B cell (primary cell): ENCODE results near the gene CHRNA5. TPM values are rescaled to one million over a fixed set of nuclear protein-coding genes. Genes with fewer than 3 reads are reported as not detected.

Experiments used
- ATAC-seq: fragments of 200-7000 bp; cut with Tn5 transposase; one replicate; pipeline ENCODE4 v1.10.0; 2021; ENCODE audit warnings: low read depth, mild to moderate bottlenecking, moderate number of reproducible peaks, moderate library complexity
- CTCF ChIA-PET: fragments of 350-600 bp; sonication (Branson Sonifier 250); formaldehyde crosslinking; loops from one replicate; lab custom pipeline; 2021; ENCODE audit warnings: antibody characterized with exemption, inconsistent platforms; lab: Charles Lee
- POLR2A ChIA-PET: fragments of 350-600 bp; sonication (Branson Sonifier 250); formaldehyde crosslinking; loops from one replicate; lab custom pipeline; 2021; ENCODE audit warnings: antibody characterized with exemption; lab: Charles Lee
- DNase-seq: peaks from one replicate; pipeline ENCODE4 v3.0.0; 2013
- H2AFZ ChIP-seq: 2 replicates; pipeline ENCODE4 v1.6.1; 2012; ENCODE audit warnings: mild to moderate bottlenecking, low read depth, low read length; ENCODE audit not compliant: insufficient read depth, poor library complexity, severe bottlenecking
- H3K27ac ChIP-seq, 2 donors: 1 replicate in 1 of 2; 2 replicates in 1 of 2; pipeline ENCODE4 v1.5.1; 2012 to 2013; ENCODE audit warnings: low read length in 2 of 2, mild to moderate bottlenecking in 2 of 2, moderate library complexity in 1 of 2
- H3K27me3 ChIP-seq, 4 experiments: fragments of 200-600 bp in 1 of 4; sonication (generic) in 1 of 4; replicated peaks in 1 of 4; 1 replicate in 2 of 4; 2 replicates in 2 of 4; pipeline versions ENCODE4 v1.6.1 to v1.7.0; 2013 to 2016; ENCODE audit warnings: low read length in 3 of 4, mild to moderate bottlenecking in 2 of 4, mixed read lengths in 1 of 4, moderate library complexity in 1 of 4; ENCODE audit not compliant: insufficient read depth in 4 of 4, control insufficient read depth in 3 of 4; ENCODE audit errors: control extremely low read depth in 1 of 4
- H3K36me3 ChIP-seq, 2 experiments: replicated peaks in 1 of 2; 1 replicate in 1 of 2; 2 replicates in 1 of 2; pipeline versions ENCODE4 v1.6.1 to v1.7.1; 2013; ENCODE audit warnings: low read length in 1 of 2; ENCODE audit not compliant: insufficient read depth in 2 of 2, control insufficient read depth in 1 of 2; ENCODE audit errors: control extremely low read depth in 1 of 2, extremely low read depth in 1 of 2
- H3K4me1 ChIP-seq, 2 donors: fragments of 200-600 bp in 1 of 2; sonication (generic) in 1 of 2; 1 replicate in 1 of 2; 2 replicates in 1 of 2; pipeline versions ENCODE4 v1.5.1 to v1.6.1; 2013 to 2017; ENCODE audit warnings: low read length in 2 of 2; ENCODE audit not compliant: control insufficient read depth in 2 of 2, insufficient read depth in 2 of 2
- H3K4me2 ChIP-seq: replicated peaks from 2 replicates; pipeline ENCODE3; 2012; ENCODE audit warnings: mild to moderate bottlenecking, low read depth, low read length; ENCODE audit not compliant: poor library complexity, severe bottlenecking
- H3K4me3 ChIP-seq, 5 experiments: fragments of 200-600 bp in 1 of 5; sonication (generic) in 1 of 5; 1 replicate in 3 of 5; 2 replicates in 2 of 5; pipeline versions ENCODE4 v1.5.1 to v1.7.0; 2011 to 2016; ENCODE audit warnings: low read length in 4 of 5, mild to moderate bottlenecking in 4 of 5, low read depth in 2 of 5, control low read depth in 1 of 5, moderate library complexity in 1 of 5; ENCODE audit not compliant: insufficient read depth in 1 of 5; ENCODE audit errors: control extremely low read depth in 1 of 5, extremely low read depth in 1 of 5
- H3K79me2 ChIP-seq: fragments of 200-600 bp; sonication (generic); one replicate; pipeline ENCODE4 v1.6.0; 2016; ENCODE audit warnings: low read length; ENCODE audit not compliant: control insufficient read depth, insufficient read depth
- H3K9ac ChIP-seq: fragments of 200-600 bp; sonication (generic); 2 replicates; pipeline ENCODE4 v1.6.1; 2017; ENCODE audit warnings: mild to moderate bottlenecking, low read length, moderate library complexity
- H3K9me3 ChIP-seq, 3 donors: one replicate each; pipeline versions ENCODE4 v1.6.1 to v1.7.1; 2013; ENCODE audit warnings: low read length in 2 of 3; ENCODE audit not compliant: control insufficient read depth in 2 of 3, insufficient read depth in 1 of 3; ENCODE audit errors: control extremely low read depth in 1 of 3
- H4K20me1 ChIP-seq: 2 replicates; pipeline ENCODE4 v1.6.0; 2012; ENCODE audit warnings: mild to moderate bottlenecking, low read length; ENCODE audit not compliant: insufficient read depth, control insufficient read depth, poor library complexity, severe bottlenecking
- H3K27ac Mint-ChIP-seq: one replicate; pipeline ENCODE4 v1.8.0; 2021; ENCODE audit warnings: mixed read lengths
- H3K27me3 Mint-ChIP-seq: one replicate; pipeline ENCODE4 v1.8.0; 2021; ENCODE audit warnings: mixed read lengths
- H3K4me1 Mint-ChIP-seq: one replicate; pipeline ENCODE4 v1.8.0; 2021; ENCODE audit warnings: mixed read lengths
- H3K4me3 Mint-ChIP-seq: one replicate; pipeline ENCODE4 v1.8.0; 2021; ENCODE audit warnings: mixed read lengths
- H3K9me3 Mint-ChIP-seq: one replicate; pipeline ENCODE4 v1.8.0; 2022; ENCODE audit warnings: mixed read lengths; ENCODE audit not compliant: insufficient read depth
- EZH2 ChIP-seq: IDR thresholded peaks from 2 replicates; pipeline ENCODE4 v1.6.1; 2012; ENCODE audit warnings: borderline replicate concordance, low read depth, mild to moderate bottlenecking, moderate library complexity, low read length; ENCODE audit not compliant: insufficient read depth, poor library complexity, severe bottlenecking
- WGBS: methylation state at CpG from one replicate; pipeline ENCODE4 v1.1.5; 2013; ENCODE audit warnings: missing lambda C conversion rate; ENCODE audit not compliant: insufficient coverage; 5-methylcytosine and 5-hydroxymethylcytosine counted together
- intact Hi-C: fragments of 100-400 bp; cut with micrococcal nuclease; formaldehyde crosslinking; loops from one replicate; pipeline ENCODE4 v1.10.0; 2022
- polyA plus RNA-seq: library from polyadenylated mRNA; depleted of rRNA; stranded (reverse); fragments of >200 nt; gene quantifications from 2 replicates; pipeline ENCODE4 v1.2.3, GENCODE V29; 2012
- total RNA-seq, 2 donors: library from RNA; stranded (reverse); fragments of 120-200 nt in 1 of 2; gene quantifications; 1 replicate in 1 of 2; 2 replicates in 1 of 2; pipeline versions ENCODE4 v1.2.3 to v1.2.4, GENCODE V29; 2013 to 2022
- TF ChIP-seq, protein P1 (sequence below): fragments of 200-600 bp; IDR thresholded peaks from one replicate; pipeline ENCODE4 v1.8.0; 2022; ENCODE audit warnings: antibody characterized with exemption, mild to moderate bottlenecking

The CHRNA5 gene
- total and polyA plus RNA-seq, 2 donors (not counting 1 experiment from before 2014, with no cell fraction given): 0.09 to 1.2 TPM

- no peak overlapping the region for H3K27ac ChIP-seq
- H3K4me1 ChIP-seq: no peaks in the 10 kb centered on the region
- H3K27ac Mint-ChIP-seq: no peak overlapping the region
- H2AFZ ChIP-seq: no peak overlapping the region
- no peak overlapping the region for H3K4me3 ChIP-seq
- H4K20me1 ChIP-seq: no peaks in the 10 kb centered on the region
- no peaks in the 10 kb centered on the region for H3K9me3 ChIP-seq
- peaks cover 0 to 3% (median 0%) of the 10 kb centered on the region in 4 experiments for H3K27me3 ChIP-seq
- no peaks in the 10 kb centered on the region for H3K4me1 Mint-ChIP-seq
- ChIA-PET CTCF (no interaction called here), POLR2A (no interaction called here)
- WGBS: no CpG with 5 or more reads among the region's 2 CpGs
- intact Hi-C loops: no loop called here
- DNase-seq (no peak), ATAC-seq (no peak)
- TF ChIP-seq, protein P1, sequence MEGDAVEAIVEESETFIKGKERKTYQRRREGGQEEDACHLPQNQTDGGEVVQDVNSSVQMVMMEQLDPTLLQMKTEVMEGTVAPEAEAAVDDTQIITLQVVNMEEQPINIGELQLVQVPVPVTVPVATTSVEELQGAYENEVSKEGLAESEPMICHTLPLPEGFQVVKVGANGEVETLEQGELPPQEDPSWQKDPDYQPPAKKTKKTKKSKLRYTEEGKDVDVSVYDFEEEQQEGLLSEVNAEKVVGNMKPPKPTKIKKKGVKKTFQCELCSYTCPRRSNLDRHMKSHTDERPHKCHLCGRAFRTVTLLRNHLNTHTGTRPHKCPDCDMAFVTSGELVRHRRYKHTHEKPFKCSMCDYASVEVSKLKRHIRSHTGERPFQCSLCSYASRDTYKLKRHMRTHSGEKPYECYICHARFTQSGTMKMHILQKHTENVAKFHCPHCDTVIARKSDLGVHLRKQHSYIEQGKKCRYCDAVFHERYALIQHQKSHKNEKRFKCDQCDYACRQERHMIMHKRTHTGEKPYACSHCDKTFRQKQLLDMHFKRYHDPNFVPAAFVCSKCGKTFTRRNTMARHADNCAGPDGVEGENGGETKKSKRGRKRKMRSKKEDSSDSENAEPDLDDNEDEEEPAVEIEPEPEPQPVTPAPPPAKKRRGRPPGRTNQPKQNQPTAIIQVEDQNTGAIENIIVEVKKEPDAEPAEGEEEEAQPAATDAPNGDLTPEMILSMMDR: no peak
- no peak for TF ChIP-seq EZH2
- H3K27me3 Mint-ChIP-seq: no peaks in the 10 kb centered on the region
- no peaks in the 10 kb centered on the region for H3K36me3 ChIP-seq
- no peaks in the 10 kb centered on the region for H3K9me3 Mint-ChIP-seq
- H3K79me2 ChIP-seq: no peaks in the 10 kb centered on the region
- no peak overlapping the region for H3K4me2 ChIP-seq
- H3K9ac ChIP-seq: no peak overlapping the region
- no peak overlapping the region for H3K4me3 Mint-ChIP-seq
Observed at GRCh38 chr15:78533331-78533730, 32.0 kb upstream of the CHRNA5 start.

DNA sequence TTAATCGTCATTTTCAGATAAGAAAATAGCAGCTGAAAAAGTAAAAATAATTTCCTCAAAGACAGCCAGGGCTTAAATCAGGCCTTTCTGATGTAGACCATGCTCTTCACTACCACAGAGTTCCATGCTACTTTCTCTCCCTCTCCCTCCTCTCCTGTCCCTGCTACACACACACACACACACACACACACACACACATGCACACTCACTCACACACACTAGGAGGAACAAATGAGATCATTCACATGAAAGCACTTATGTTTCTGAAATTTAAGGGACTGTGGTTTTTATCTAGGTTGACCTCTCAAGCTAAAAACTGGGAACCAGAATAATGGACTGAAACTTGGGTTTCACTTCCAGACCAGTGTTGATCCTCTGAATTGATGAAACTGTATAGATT is 29.2 kb upstream of the CHRNA5 start:
- Mint-ChIP-seq H3K4me1 (peaks cover 13% of the 10 kb centered on the region), H3K27me3 (no peaks in the 10 kb centered on the region), H3K9me3 (no peaks in the 10 kb centered on the region), H3K27ac (no peak overlapping the region), H3K4me3 (no peak overlapping the region)
- Histone ChIP-seq H3K79me2 (peaks cover 5% of the 10 kb centered on the region), H3K27me3 (peaks cover 0 to 3% (median 0%) of the 10 kb centered on the region in 4 experiments), H3K4me1 (peaks cover 2 to 10% of the 10 kb centered on the region in 2 donors), H3K36me3 (no peaks in the 10 kb centered on the region), H4K20me1 (no peaks in the 10 kb centered on the region), H2AFZ (no peak overlapping the region), H3K27ac (no peak overlapping the region), H3K4me2 (no peak overlapping the region), H3K9me3 (no peaks in the 10 kb centered on the region), H3K9ac (no peak overlapping the region), H3K4me3 (no peak overlapping the region)
- no CpG with 5 or more reads among the region's 1 CpG for WGBS
- ChIA-PET CTCF (no interaction called here), POLR2A (no interaction called here)
- intact Hi-C loops: no loop called here
- no peak for DNase-seq
- TF ChIP-seq, protein P1: no peak
- TF ChIP-seq EZH2: no peak
- no peak for ATAC-seq
